Measurements from ENCODE around the gene MAST4. TPM values are rescaled to one million over a fixed set of nuclear protein-coding genes. Genes with fewer than 3 reads are reported as not detected.
A peak's percentile ranks its signal among the peaks of the same experiment; 100 is the strongest.

MAST4 gene
- total RNA-seq, 1 experiment from 2014 or later = 26.5 TPM

- intact Hi-C loops (cut with micrococcal nuclease) = loop anchor here (5.0 kb wide), 1 partner anchor 174 kb away; no protein-coding TSS in a partner anchor
- Mint-ChIP-seq H3K27ac (ENCODE audit: low read depth, unreplicated experiment) (no peak overlapping the region), H3K4me3 (ENCODE audit: unreplicated experiment) (no peak overlapping the region), H3K4me1 (ENCODE audit: insufficient read depth, unreplicated experiment) (peaks cover 8% of the 10 kb centered on the region), H3K9me3 (ENCODE audit: unreplicated experiment) (no peaks in the 10 kb centered on the region), H3K36me3 (ENCODE audit: insufficient read depth, unreplicated experiment) (no peaks in the 10 kb centered on the region), H3K27me3 (ENCODE audit: insufficient read depth, unreplicated experiment) (no peaks in the 10 kb centered on the region)
- TF ChIP-seq, protein P1, sequence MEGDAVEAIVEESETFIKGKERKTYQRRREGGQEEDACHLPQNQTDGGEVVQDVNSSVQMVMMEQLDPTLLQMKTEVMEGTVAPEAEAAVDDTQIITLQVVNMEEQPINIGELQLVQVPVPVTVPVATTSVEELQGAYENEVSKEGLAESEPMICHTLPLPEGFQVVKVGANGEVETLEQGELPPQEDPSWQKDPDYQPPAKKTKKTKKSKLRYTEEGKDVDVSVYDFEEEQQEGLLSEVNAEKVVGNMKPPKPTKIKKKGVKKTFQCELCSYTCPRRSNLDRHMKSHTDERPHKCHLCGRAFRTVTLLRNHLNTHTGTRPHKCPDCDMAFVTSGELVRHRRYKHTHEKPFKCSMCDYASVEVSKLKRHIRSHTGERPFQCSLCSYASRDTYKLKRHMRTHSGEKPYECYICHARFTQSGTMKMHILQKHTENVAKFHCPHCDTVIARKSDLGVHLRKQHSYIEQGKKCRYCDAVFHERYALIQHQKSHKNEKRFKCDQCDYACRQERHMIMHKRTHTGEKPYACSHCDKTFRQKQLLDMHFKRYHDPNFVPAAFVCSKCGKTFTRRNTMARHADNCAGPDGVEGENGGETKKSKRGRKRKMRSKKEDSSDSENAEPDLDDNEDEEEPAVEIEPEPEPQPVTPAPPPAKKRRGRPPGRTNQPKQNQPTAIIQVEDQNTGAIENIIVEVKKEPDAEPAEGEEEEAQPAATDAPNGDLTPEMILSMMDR (IDR thresholded peaks at IDR 0.05; ENCODE audit: unreplicated experiment) = no peak
- ChIA-PET CTCF (interaction anchor here (0.8 to 0.9 kb wide), 2 partner anchors 67 to 103 kb away, joined by 3 read pairs; no protein-coding TSS in a partner anchor), POLR2A (interaction anchor here (0.6 to 7.9 kb wide), 5 partner anchors 10 to 664 kb away, joined by 3 to 191 read pairs (median 4); no protein-coding TSS in a partner anchor)
- no TSS peak for BruUV-seq (replicated peaks)
- no peak for DNase-seq (ENCODE audit: unreplicated experiment)
Measured at GRCh38 chr5:67000794-67001475, 404.7 kb downstream of the MAST4 start.

DNA sequence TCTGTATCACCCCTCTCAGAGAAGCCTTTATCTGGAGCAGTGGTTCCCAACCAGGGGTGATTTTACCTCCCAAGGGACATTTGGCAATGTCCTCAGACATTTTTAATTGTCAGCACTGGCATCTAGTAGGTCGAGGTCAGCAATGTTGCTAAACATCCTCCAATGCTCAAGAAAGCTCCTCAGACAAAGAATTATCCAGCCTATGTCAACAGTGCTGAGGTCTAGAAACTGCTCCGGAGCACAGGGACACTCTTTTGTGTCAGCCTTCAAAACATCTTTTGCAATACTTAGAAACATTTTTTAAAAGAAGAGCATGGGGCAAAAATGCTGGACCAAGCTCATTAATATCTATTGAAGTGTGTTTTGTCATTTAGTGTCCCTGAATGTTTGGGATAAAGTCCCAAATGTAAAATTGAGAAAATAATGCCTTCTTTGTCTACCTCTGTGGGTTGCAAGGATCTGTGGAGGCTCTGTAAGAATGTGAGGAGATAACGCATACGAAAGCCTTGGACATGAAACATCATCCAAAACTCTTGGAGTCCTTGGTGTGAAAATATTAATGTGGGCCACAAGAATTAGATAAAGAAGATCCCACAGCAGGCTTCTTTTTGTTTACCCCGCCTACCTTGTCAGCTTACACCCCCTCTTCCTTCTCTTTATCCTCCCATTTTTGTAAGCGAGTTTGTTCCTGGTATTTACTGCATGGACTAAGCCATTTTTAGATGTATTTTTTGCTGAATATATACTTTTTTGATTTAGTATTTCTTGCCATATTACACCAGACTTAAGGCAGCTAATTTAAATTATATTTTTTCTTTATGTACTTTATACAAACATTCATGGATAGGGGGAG is 406.9 kb downstream of the MAST4 start:
- intact Hi-C loops (cut with micrococcal nuclease) = loop anchor here (5.0 kb wide), 1 partner anchor 176 kb away; no protein-coding TSS in a partner anchor
- ChIA-PET POLR2A (interaction anchor here (0.9 to 7.9 kb wide), 13 partner anchors 12 to 174 kb away, joined by 3 to 191 read pairs (median 5); no protein-coding TSS in a partner anchor), CTCF (interaction anchor here (0.7 to 1.2 kb wide), 7 partner anchors 11 to 57 kb away, joined by 3 to 4 read pairs (median 3); no protein-coding TSS in a partner anchor)
- H3K36me3 Mint-ChIP-seq (ENCODE audit: insufficient read depth, unreplicated experiment) = no peaks in the 10 kb centered on the region
- H3K4me3 Mint-ChIP-seq (ENCODE audit: unreplicated experiment) = peak overlapping the region; percentile 96
- DNase-seq (ENCODE audit: unreplicated experiment) = no peak
- H3K27me3 Mint-ChIP-seq (ENCODE audit: insufficient read depth, unreplicated experiment) = no peaks in the 10 kb centered on the region
- H3K27ac Mint-ChIP-seq (ENCODE audit: low read depth, unreplicated experiment) = peak overlapping the region; percentile 97
- no TSS peak for BruUV-seq (replicated peaks)
- H3K4me1 Mint-ChIP-seq (ENCODE audit: insufficient read depth, unreplicated experiment) = peaks cover 29% of the 10 kb centered on the region
- no peaks in the 10 kb centered on the region for H3K9me3 Mint-ChIP-seq (ENCODE audit: unreplicated experiment)
- TF ChIP-seq, protein P1 (IDR thresholded peaks at IDR 0.05; ENCODE audit: unreplicated experiment) = no peak

GRCh38 chr5:67003685-67003934 is 407.4 kb downstream of the MAST4 start:
- intact Hi-C loops (cut with micrococcal nuclease) = loop anchor here (5.0 kb wide), 1 partner anchor 176 kb away; no protein-coding TSS in a partner anchor
- DNase-seq (ENCODE audit: unreplicated experiment) = no peak
- BruUV-seq (replicated peaks) = TSS peak; percentile 85
- Mint-ChIP-seq H3K27ac (ENCODE audit: low read depth, unreplicated experiment) (peak overlapping the region; percentile 97), H3K27me3 (ENCODE audit: insufficient read depth, unreplicated experiment) (no peaks in the 10 kb centered on the region), H3K36me3 (ENCODE audit: insufficient read depth, unreplicated experiment) (no peaks in the 10 kb centered on the region), H3K4me3 (ENCODE audit: unreplicated experiment) (peak overlapping the region; percentile 96), H3K4me1 (ENCODE audit: insufficient read depth, unreplicated experiment) (peaks cover 31% of the 10 kb centered on the region), H3K9me3 (ENCODE audit: unreplicated experiment) (no peaks in the 10 kb centered on the region)
- TF ChIP-seq, protein P1 (IDR thresholded peaks at IDR 0.05; ENCODE audit: unreplicated experiment) = no peak
- ChIA-PET POLR2A (interaction anchor here (0.7 to 7.9 kb wide), 14 partner anchors 11 to 175 kb away, joined by 3 to 191 read pairs (median 6); no protein-coding TSS in a partner anchor), CTCF (interaction anchor here (1.0 to 1.2 kb wide), 3 partner anchors 14 to 18 kb away, joined by 3 read pairs; no protein-coding TSS in a partner anchor)
